Measurements from ENCODE around the gene YIF1B.

GRCh38 chr19:38340927-38341326 is 25.2 kb upstream of the YIF1B start:
- TF ChIP-seq, protein P1, sequence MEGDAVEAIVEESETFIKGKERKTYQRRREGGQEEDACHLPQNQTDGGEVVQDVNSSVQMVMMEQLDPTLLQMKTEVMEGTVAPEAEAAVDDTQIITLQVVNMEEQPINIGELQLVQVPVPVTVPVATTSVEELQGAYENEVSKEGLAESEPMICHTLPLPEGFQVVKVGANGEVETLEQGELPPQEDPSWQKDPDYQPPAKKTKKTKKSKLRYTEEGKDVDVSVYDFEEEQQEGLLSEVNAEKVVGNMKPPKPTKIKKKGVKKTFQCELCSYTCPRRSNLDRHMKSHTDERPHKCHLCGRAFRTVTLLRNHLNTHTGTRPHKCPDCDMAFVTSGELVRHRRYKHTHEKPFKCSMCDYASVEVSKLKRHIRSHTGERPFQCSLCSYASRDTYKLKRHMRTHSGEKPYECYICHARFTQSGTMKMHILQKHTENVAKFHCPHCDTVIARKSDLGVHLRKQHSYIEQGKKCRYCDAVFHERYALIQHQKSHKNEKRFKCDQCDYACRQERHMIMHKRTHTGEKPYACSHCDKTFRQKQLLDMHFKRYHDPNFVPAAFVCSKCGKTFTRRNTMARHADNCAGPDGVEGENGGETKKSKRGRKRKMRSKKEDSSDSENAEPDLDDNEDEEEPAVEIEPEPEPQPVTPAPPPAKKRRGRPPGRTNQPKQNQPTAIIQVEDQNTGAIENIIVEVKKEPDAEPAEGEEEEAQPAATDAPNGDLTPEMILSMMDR (optimal IDR thresholded peaks at IDR 0.05 in 1 of 3, IDR thresholded peaks at IDR 0.05 in 1 of 3, conservative IDR thresholded peaks at IDR 0.05 in 1 of 3; ENCODE audit: extremely low read depth in 1 of 3, insufficient read depth in 2 of 3, low read length in 3 of 3): no peak
- TF ChIP-seq EZH2 (IDR thresholded peaks at IDR 0.05; ENCODE audit: low read length): no peak
